LNCaP clone FGC (cell line): ENCODE data around the gene FRYL.
"Not testable (repeated sequence)": the region's sequence is repeated elsewhere in the genome, so short reads cannot be mapped to it uniquely, and the experiment has no call there.

Experiments used
- DNase-seq: peaks from one replicate; pipeline ENCODE4 v3.0.0-alpha.2; 2011; ENCODE audit warnings: low read depth
- H3K4me3 ChIP-seq: 2 replicates; pipeline ENCODE4 v1.5.1; 2011; ENCODE audit warnings: mild to moderate bottlenecking, low read depth, low read length, control low read depth
- TF ChIP-seq, protein P1 (sequence below): IDR thresholded peaks from 2 replicates; pipeline ENCODE4 v1.5.1; 2012; ENCODE audit warnings: mild to moderate bottlenecking; ENCODE audit not compliant: control insufficient read depth, insufficient read depth; ENCODE audit errors: extremely low read depth

Gene FRYL

DNA sequence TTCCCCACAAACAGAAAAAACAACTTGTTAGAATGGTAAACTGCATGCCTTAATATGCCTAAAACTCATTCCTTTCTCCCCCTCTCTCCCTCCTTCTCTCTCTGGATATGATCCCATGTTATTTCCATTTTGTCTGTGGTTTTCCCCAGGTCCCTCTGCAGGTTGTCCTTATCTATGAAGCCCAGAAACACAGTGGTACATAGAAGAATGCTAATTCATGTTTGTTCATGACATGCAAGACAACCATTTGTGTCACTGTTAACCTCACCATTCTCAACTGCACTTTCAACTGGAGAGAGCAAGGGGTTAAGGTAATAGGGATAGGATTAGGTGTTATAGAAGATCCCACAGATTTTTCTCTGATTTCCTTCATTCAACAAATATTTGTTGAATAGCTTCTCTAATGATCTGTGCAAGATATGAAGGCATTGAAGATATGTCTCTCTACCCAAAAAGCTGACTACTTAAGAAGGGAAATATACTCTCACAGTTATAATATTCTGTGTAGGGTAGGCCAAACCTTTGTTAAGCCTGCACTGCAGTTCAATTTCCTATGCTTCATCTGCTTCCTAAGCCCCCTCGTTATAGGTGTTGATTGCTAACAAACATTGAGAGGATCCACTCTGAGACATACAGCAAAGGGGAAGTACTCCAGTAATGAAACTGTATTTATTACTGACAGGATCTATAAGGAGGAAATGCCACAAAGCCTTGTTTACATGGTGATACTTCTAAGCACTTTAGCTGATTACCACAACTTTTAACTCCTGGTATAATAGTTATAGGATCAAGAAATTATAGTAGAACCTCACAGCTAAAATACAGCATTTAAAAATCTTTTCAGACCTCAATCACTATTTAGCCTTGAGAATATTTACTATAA is 96.1 kb downstream of the FRYL start:
- DNase-seq: no peak
- no peak overlapping the region for H3K4me3 ChIP-seq

DNA sequence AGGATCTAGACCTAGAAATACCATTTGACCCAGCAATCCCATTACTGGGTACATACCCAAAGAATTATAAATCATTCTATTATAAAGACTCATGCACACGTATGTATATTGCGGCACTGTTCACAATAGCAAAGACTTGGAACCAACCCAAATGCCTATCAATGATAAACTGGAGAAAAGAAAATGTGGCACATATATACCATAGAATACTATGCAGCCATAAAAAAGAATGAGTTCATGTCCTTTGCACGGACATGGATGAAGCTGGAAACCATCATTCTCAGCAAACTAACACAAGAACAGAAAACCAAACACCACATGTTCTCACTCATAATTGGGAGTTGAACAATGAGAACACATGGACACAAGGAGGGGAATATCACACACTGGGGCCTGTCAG is 97.2 kb downstream of the FRYL start:
- not testable (repeated sequence) for DNase-seq, H3K4me3 ChIP-seq

More for the DNA sequence above, 96.1 kb downstream of the FRYL start:
- TF ChIP-seq, protein P1, sequence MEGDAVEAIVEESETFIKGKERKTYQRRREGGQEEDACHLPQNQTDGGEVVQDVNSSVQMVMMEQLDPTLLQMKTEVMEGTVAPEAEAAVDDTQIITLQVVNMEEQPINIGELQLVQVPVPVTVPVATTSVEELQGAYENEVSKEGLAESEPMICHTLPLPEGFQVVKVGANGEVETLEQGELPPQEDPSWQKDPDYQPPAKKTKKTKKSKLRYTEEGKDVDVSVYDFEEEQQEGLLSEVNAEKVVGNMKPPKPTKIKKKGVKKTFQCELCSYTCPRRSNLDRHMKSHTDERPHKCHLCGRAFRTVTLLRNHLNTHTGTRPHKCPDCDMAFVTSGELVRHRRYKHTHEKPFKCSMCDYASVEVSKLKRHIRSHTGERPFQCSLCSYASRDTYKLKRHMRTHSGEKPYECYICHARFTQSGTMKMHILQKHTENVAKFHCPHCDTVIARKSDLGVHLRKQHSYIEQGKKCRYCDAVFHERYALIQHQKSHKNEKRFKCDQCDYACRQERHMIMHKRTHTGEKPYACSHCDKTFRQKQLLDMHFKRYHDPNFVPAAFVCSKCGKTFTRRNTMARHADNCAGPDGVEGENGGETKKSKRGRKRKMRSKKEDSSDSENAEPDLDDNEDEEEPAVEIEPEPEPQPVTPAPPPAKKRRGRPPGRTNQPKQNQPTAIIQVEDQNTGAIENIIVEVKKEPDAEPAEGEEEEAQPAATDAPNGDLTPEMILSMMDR: no peak

DNA sequence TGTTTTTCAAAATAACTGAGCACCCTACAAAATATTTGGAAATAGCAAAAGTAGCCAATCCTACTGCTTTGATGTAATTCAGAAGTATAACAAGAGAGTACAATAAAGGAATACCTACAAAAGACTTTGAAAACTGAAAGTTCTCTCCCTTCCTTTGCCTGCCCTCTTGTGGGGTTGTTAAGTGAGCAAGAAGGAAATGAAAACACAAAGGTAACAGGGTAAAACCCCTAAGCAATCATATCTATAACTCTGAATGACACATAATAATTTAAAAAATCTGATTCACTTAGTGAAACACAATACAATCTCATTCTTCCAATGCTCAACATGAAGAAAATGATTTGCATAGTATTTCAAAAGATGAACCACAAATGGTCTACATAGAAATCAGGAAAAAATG is 98.2 kb downstream of the FRYL start:
- no peak for DNase-seq
- TF ChIP-seq, protein P1: peak; percentile 49
- H3K4me3 ChIP-seq: no peak overlapping the region

DNA sequence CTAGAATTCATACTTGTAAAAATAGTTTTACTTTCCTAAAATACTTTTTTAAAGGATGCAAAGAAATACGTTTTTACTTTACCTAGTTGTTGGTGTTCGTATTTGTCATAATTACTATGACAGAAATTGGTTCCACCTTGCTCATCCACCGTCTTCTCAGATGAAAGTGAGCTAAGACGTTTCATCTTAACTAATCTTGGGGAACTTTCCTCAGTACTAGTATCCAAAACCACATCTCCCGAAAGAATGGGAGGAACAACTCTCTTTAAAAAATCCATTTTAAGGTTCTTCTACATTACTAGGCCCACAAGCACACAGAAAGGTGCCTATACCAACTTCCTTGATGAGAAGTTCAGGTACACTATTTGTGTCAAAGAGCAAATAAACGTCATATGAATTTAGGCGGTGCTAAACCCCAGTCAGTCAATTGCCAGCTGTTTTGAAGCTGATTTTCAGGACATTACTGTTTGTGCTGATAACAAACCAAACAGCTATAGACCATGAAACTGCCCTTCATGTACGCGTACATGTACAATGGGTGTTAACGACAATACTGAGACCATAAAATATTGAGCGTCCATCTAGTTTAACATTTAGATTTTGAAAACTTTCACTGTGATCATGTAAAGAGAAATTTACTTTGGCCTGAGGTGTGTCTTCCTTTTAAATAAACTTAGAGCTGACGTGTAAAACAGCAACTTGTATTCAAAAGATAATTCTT is 99.1 kb downstream of the FRYL start:
- TF ChIP-seq, protein P1: no peak

DNA sequence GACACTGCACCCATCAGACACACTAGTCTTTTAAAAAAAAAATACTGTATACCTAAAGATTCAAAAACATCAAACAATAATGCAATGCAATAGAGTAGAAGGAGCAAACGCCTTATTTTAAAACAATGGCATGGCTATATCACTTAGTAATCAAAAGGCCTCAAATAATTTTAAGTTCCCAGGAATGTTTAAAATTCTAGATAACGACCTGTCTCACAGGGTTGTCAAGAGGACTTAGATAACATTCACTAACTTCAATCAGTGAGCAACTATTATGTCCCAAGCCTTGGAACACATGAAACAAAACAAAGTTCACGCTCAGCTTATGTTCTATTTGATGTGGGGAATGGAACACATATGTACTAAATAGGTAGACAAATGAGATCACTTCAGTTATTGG is 106.5 kb downstream of the FRYL start:
- H3K4me3 ChIP-seq: no peak overlapping the region
- DNase-seq: no peak
- TF ChIP-seq, protein P1: no peak

More for the DNA sequence above, 99.1 kb downstream of the FRYL start:
- no peak for DNase-seq
- H3K4me3 ChIP-seq: no peak overlapping the region

DNA sequence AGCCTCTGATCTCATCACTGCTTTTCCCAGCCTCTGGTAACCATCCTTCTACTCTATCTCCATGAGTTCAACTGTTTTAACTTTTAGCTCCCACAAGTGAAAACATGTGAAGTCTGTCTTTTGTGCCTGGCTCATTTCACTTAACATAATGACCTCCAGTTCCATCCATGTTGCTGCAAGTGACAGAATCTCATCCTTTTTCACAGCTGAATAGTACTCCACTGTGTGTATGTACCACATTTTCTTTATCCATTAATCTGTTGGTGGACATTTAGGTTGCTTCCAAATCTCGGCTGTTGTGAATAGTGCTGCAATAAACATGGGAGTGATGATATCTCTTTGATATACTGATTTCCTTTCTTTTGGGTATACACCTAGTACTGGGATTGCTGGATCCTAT is 109.5 kb downstream of the FRYL start:
- TF ChIP-seq, protein P1: no peak
- H3K4me3 ChIP-seq: no peak overlapping the region
- DNase-seq: no peak

DNA sequence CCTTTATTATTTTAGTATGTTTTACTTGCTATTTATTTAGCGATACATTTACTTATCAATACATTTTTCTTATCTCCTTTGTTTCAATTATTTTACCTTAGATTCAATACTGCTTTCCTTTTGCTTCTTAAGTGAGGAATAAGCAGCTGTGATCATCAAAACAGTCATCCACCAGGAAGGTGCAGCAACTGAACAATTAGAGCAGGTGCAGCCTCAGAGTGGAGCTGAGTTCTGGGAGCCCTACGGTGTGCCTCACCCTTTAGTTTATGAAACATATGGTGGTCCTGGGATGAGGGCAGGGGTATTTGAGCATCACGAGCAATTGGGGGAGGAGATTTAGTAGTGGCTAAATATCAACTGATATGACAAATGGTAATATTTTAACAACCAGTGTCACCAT is 111.0 kb downstream of the FRYL start:
- DNase-seq: no peak
- TF ChIP-seq, protein P1: no peak
- H3K4me3 ChIP-seq: no peak overlapping the region
